Left lung (tissue), 10 donors: ENCODE data around the gene BIRC7. TPM values are rescaled to one million over a fixed set of nuclear protein-coding genes. Genes with fewer than 3 reads are reported as not detected.
"Not testable (repeated sequence)": the region's sequence is repeated elsewhere in the genome, so short reads cannot be mapped to it uniquely, and the experiment has no call there.

Experiments used
- ATAC-seq: fragments of 200-7000 bp; cut with Tn5 transposase; one replicate; pipeline ENCODE4 v1.9.1; 2020; ENCODE audit warnings: moderate library complexity
- DNase-seq, 4 donors: peaks; one replicate each; pipeline ENCODE4 v3.0.0-alpha.2; 2013 to 2020
- H3K27ac ChIP-seq, 2 donors: fragments of 200-600 bp; sonication (generic) in 1 of 2; one replicate each; pipeline versions ENCODE4 v1.5.0 to v1.8.0; 2020 to 2021
- H3K27me3 ChIP-seq, 2 donors: fragments of 200-600 bp; sonication (generic) in 1 of 2; one replicate each; pipeline versions ENCODE4 v1.5.0 to v1.8.0; 2020 to 2021
- H3K36me3 ChIP-seq, 2 donors: fragments of 200-600 bp; sonication (generic) in 1 of 2; one replicate each; pipeline versions ENCODE4 v1.5.0 to v1.8.0; 2020 to 2021
- H3K4me1 ChIP-seq, 2 donors: fragments of 200-600 bp; one replicate each; pipeline ENCODE4 v1.8.0; 2021
- H3K4me3 ChIP-seq, 2 donors: fragments of 200-600 bp; sonication (generic) in 1 of 2; one replicate each; pipeline versions ENCODE4 v1.5.0 to v1.8.0; 2020 to 2021; ENCODE audit warnings: mild to moderate bottlenecking in 1 of 2
- H3K9me3 ChIP-seq, 2 donors: fragments of 200-600 bp; sonication (generic) in 1 of 2; one replicate each; pipeline versions ENCODE4 v1.5.0 to v1.8.0; 2020 to 2021
- CTCF ChIP-seq, 2 donors: fragments of 200-600 bp; sonication (generic) in 1 of 2; IDR thresholded peaks; one replicate each; pipeline versions ENCODE4 v1.5.0 to v1.8.0; 2021; ENCODE audit warnings: antibody characterized with exemption in 2 of 2
- intact Hi-C, 2 donors: fragments of 100-400 bp; cut with DNase I; formaldehyde crosslinking; loops; one replicate each; pipeline versions ENCODE4 v1.11.2 to v1.14.2; 2022
- polyA plus RNA-seq, 6 donors: library from polyadenylated mRNA; unstranded; fragments of 120-200 nt; gene quantifications; one replicate each; pipeline ENCODE4 v1.2.1, GENCODE V29; 2013; ENCODE audit not compliant: insufficient read length in 6 of 6
- total RNA-seq, 2 donors: library from RNA; stranded (reverse); fragmentation: NEBNext Ultra II Directional; extraction: Animal tissue kit (Norgen Biotek cat#: 25700); gene quantifications; one replicate each; pipeline ENCODE4 v1.2.1, GENCODE V29; 2021
- donor health status: DM: no; HTN: yes; CAD: no.
- donor health status: DM: no; HTN: no; CAD: no.

Gene BIRC7
- total and polyA plus RNA-seq, 8 donors, result 0.24 to 0.64 (median 0.42) TPM; not detected in 4

GRCh38 chr20:63220696-63221399 lies 14.9 kb upstream of the BIRC7 start:
- Histone ChIP-seq H3K27ac (no peak overlapping the region), H3K4me3 (no peak overlapping the region), H3K36me3 (no peaks in the 10 kb centered on the region), H3K27me3 (peaks cover 0 to 17% of the 10 kb centered on the region in 2 donors), H3K9me3 (no peaks in the 10 kb centered on the region), H3K4me1 (peaks cover 5 to 11% of the 10 kb centered on the region in 2 donors)
- DNase-seq (peak in 1 of 4 donors; percentile 50), ATAC-seq (no peak)
- no peak for TF ChIP-seq CTCF (IDR thresholded peaks at IDR 0.05)
- intact Hi-C loops, result no loop called here

- DNase-seq, result peak in 1 of 4 donors; percentile 18
- H3K27ac ChIP-seq, H3K4me3 ChIP-seq, H3K9me3 ChIP-seq, H3K36me3 ChIP-seq, intact Hi-C loops, ATAC-seq: not testable (repeated sequence)
- Histone ChIP-seq H3K27me3 (peaks cover 0 to 17% of the 10 kb centered on the region in 2 donors), H3K4me1 (peaks cover 4 to 10% of the 10 kb centered on the region in 2 donors)
Observed at GRCh38 chr20:63221400-63222053, 14.2 kb upstream of the BIRC7 start.

GRCh38 chr20:63222541-63222940 lies 13.2 kb upstream of the BIRC7 start:
- no peak overlapping the region for H3K27ac ChIP-seq
- peaks cover 0 to 4% of the 10 kb centered on the region in 2 donors for H3K4me1 ChIP-seq
- no peaks in the 10 kb centered on the region for H3K9me3 ChIP-seq
- intact Hi-C loops, result no loop called here
- H3K36me3 ChIP-seq, result no peaks in the 10 kb centered on the region
- H3K27me3 ChIP-seq, result peaks cover 0 to 17% of the 10 kb centered on the region in 2 donors
- H3K4me3 ChIP-seq, result no peak overlapping the region
- TF ChIP-seq CTCF (IDR thresholded peaks at IDR 0.05), result no peak
- ATAC-seq (no peak), DNase-seq (peak in 1 of 4 donors; percentile 29)

- DNase-seq, result peak in 1 of 4 donors; percentile 23
- no peak overlapping the region for H3K4me3 ChIP-seq
- H3K27ac ChIP-seq, result no peak overlapping the region
- no peaks in the 10 kb centered on the region for H3K36me3 ChIP-seq
- peaks cover 0 to 22% of the 10 kb centered on the region in 2 donors for H3K27me3 ChIP-seq
- peaks cover 0 to 4% of the 10 kb centered on the region in 2 donors for H3K4me1 ChIP-seq
- peak; percentile 70 to 72 for TF ChIP-seq CTCF (IDR thresholded peaks at IDR 0.05)
- intact Hi-C loops, result no loop called here
- peak; percentile 61 for ATAC-seq
- H3K9me3 ChIP-seq, result no peaks in the 10 kb centered on the region
Observed at GRCh38 chr20:63223121-63223825, 12.4 kb upstream of the BIRC7 start.

GRCh38 chr20:63223826-63224207 lies 11.9 kb upstream of the BIRC7 start:
- H3K9me3 ChIP-seq, result no peaks in the 10 kb centered on the region
- ATAC-seq, result no peak
- no peak for TF ChIP-seq CTCF (IDR thresholded peaks at IDR 0.05)
- peaks cover 0 to 4% of the 10 kb centered on the region in 2 donors for H3K4me1 ChIP-seq
- H3K27me3 ChIP-seq, result peaks cover 3 to 27% of the 10 kb centered on the region in 2 donors
- no peak overlapping the region for H3K27ac ChIP-seq
- no peaks in the 10 kb centered on the region for H3K36me3 ChIP-seq
- no peak overlapping the region for H3K4me3 ChIP-seq
- DNase-seq, result no peak
- intact Hi-C loops, result no loop called here
